Ascending aorta (tissue), 2 donors: ENCODE data around the gene WDR38. TPM values are rescaled to one million over a fixed set of nuclear protein-coding genes. Genes with fewer than 3 reads are reported as not detected.
"Not testable (repeated sequence)": the region's sequence is repeated elsewhere in the genome, so short reads cannot be mapped to it uniquely, and the experiment has no call there.

Experiments used
- DNase-seq, 2 donors: peaks; one replicate each; pipeline ENCODE4 v3.0.0-alpha.2; 2019; ENCODE audit warnings: low spot score in 2 of 2
- H3K27ac ChIP-seq, 2 donors: fragments of 200-600 bp; sonication (generic); one replicate each; pipeline ENCODE4 v1.5.1; 2016 to 2017; ENCODE audit warnings: mild to moderate bottlenecking in 1 of 2
- H3K27me3 ChIP-seq: fragments of 200-600 bp; sonication (generic); one replicate; pipeline ENCODE4 v1.5.1; 2017
- H3K36me3 ChIP-seq, 2 donors: fragments of 200-600 bp; sonication (generic); one replicate each; pipeline ENCODE4 v1.5.1; 2016
- H3K4me1 ChIP-seq, 2 donors: fragments of 200-600 bp; sonication (generic); one replicate each; pipeline ENCODE4 v1.5.1; 2016 to 2017; ENCODE audit warnings: mild to moderate bottlenecking in 1 of 2
- H3K4me3 ChIP-seq, 2 donors: fragments of 200-600 bp; sonication (generic); one replicate each; pipeline ENCODE4 v1.5.1; 2016 to 2017; ENCODE audit warnings: mild to moderate bottlenecking in 1 of 2
- H3K9me3 ChIP-seq, 2 donors: fragments of 200-600 bp; sonication (generic); one replicate each; pipeline ENCODE4 v1.5.1; 2016
- intact Hi-C: fragments of 100-400 bp; cut with DNase I; formaldehyde crosslinking; loops from one replicate; pipeline ENCODE4 v1.15.1; 2023
- total RNA-seq: library from RNA; depleted of rRNA; stranded (reverse); fragments of >200 nt; gene quantifications from one replicate; pipeline ENCODE4 v1.1.0, GENCODE V29; 2016
- TF ChIP-seq, protein P1 (sequence below), 3 experiments: fragments of 200-600 bp in 2 of 3; fragments of 450-650 bp in 1 of 3; sonication (generic) in 2 of 3; IDR thresholded peaks; one replicate each; pipeline ENCODE4 v1.5.1; 2016 to 2019; ENCODE audit warnings: antibody characterized with exemption in 3 of 3, mild to moderate bottlenecking in 1 of 3, moderate library complexity in 1 of 3

WDR38 gene
- total RNA-seq, 1 donor from 2014 or later, result not detected

DNA sequence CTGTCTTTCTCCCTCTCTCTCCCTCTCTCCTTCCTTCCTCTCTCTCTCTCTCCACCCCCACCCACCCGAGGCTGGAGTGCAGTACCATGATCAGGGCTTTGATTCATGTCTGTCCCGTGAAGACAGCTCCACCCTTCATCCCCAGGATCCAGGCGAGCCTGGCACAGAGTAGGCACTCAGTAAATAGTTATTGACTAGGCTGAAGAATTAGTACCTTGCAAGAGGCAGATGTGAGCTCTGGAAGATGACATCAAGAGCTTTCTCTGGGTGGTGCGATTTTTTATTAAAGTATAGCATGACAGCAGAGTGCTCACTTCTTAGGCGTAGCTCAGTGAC lies 24.0 kb upstream of the WDR38 start:
- DNase-seq, result no peak
- no peaks in the 10 kb centered on the region for H3K9me3 ChIP-seq
- no peaks in the 10 kb centered on the region for H3K36me3 ChIP-seq
- intact Hi-C loops, result no loop called here
- H3K27ac ChIP-seq, result no peak overlapping the region
- TF ChIP-seq, protein P1, sequence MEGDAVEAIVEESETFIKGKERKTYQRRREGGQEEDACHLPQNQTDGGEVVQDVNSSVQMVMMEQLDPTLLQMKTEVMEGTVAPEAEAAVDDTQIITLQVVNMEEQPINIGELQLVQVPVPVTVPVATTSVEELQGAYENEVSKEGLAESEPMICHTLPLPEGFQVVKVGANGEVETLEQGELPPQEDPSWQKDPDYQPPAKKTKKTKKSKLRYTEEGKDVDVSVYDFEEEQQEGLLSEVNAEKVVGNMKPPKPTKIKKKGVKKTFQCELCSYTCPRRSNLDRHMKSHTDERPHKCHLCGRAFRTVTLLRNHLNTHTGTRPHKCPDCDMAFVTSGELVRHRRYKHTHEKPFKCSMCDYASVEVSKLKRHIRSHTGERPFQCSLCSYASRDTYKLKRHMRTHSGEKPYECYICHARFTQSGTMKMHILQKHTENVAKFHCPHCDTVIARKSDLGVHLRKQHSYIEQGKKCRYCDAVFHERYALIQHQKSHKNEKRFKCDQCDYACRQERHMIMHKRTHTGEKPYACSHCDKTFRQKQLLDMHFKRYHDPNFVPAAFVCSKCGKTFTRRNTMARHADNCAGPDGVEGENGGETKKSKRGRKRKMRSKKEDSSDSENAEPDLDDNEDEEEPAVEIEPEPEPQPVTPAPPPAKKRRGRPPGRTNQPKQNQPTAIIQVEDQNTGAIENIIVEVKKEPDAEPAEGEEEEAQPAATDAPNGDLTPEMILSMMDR (IDR thresholded peaks at IDR 0.05), result no peak
- no peak overlapping the region for H3K4me3 ChIP-seq
- H3K4me1 ChIP-seq, result peaks cover 0 to 2% of the 10 kb centered on the region in 2 donors
- no peaks in the 10 kb centered on the region for H3K27me3 ChIP-seq

DNA sequence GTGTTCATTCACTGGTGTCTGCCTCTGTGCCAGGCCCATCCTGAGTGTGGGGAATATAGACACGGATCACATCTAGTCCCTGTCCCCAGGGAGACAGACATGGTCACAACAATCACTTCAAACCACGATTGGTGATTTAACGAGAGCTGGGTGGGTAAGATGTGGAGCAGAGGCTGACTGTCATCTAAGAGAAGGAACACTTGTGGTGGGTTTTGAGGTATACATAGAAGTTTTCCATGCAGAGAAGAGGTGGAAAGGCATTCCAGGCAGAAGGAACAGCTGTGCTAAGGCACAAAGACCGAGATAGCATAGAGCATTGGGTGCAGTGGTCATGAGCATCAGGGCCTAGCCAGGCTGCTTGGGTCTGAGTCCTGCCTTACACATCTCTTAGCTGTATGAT lies 22.7 kb upstream of the WDR38 start:
- TF ChIP-seq, protein P1 (IDR thresholded peaks at IDR 0.05), result no peak
- H3K9me3 ChIP-seq, result no peaks in the 10 kb centered on the region
- peaks cover 0 to 2% of the 10 kb centered on the region in 2 donors for H3K4me1 ChIP-seq
- intact Hi-C loops, result no loop called here
- no peaks in the 10 kb centered on the region for H3K36me3 ChIP-seq
- no peak overlapping the region for H3K27ac ChIP-seq
- H3K27me3 ChIP-seq, result no peaks in the 10 kb centered on the region
- H3K4me3 ChIP-seq, result no peak overlapping the region
- DNase-seq, result no peak

DNA sequence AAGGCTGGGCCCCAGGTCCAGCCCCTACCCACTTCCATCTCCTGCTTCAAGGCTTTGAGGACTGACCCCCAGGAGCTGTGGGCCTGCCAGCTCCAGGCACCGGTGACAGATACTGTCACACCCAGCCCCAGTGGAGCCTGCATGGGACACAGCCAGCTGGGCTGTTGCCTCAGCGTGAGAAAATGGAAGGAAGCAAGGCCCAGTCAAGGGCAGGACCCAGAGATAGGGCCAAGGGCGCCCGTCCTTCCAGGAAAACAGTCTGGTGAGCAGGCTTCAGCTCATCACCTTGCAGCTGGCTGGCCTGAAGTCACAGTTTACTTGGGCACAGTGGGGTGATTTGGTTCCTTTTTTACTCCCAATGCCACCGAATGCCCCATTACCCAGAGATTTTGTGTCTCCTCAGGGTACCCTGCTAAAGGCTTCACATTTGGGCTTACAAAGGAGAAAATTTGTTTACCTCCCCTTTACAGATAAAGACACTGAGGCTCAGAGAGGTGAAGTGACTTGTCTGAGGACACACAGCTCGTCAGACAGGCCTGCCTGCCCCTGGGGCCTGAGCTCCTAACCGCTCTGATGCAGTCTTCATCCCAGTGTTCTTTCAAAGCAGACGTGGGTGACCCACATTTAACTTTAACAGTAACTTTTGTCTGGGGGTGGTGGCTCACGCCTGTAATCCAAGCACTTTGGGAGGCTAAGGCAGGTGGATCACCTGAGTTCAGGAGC lies 21.5 kb upstream of the WDR38 start:
- Histone ChIP-seq H3K36me3 (no peaks in the 10 kb centered on the region), H3K4me3 (no peak overlapping the region), H3K27ac (no peak overlapping the region), H3K27me3 (no peaks in the 10 kb centered on the region), H3K9me3 (no peaks in the 10 kb centered on the region), H3K4me1 (peaks cover 0 to 2% of the 10 kb centered on the region in 2 donors)
- intact Hi-C loops, result no loop called here
- TF ChIP-seq, protein P1 (IDR thresholded peaks at IDR 0.05), result no peak
- DNase-seq, result no peak

DNA sequence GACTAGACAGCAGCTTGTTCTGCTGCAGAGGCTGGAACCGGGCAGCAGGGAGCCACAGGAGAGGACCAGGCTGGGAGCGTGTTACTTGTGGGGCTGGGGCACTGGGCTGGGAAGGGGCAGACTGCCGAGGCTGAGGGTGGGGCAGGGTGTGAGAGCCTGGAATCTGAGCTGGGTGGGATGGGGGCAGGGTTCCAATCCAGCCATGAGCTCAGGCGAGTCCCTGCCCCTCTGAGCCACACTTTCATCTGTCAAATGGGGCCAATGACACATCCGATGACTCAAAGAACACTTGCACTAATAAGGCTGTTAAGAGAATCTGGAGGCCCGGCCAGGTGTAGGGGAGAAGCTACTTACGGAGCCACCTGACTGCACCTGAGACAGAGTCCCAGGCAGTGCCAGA lies 18.7 kb upstream of the WDR38 start:
- Histone ChIP-seq H3K4me1 (peaks cover 0 to 2% of the 10 kb centered on the region in 2 donors), H3K27ac (no peak overlapping the region)

DNA sequence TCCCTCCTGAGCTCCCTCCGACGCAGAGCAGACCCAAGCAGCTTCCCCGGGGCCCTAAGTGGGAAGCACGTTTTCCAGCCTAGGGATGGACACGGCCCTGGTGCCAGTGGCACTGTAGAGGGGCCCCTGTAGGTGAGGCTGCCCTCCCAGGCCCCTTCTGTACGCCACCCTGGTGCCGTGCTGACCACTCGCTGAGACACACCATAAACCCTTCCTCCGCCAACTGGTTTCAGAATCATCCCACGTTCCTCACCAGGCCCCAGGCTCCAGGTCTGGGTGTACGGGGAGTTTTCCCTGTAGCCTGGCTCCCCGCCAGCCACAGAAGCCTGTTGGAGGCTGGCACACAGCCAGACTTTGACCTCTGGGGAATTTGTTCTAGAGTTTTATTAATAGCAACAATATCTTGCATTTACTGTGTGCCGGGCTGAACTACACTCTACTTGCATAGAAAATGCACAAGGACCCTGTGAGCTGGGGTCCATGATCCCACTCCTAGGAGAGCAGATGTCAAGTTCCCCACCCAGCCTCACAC lies 18.2 kb upstream of the WDR38 start:
- Histone ChIP-seq H3K4me1 (peaks cover 0 to 2% of the 10 kb centered on the region in 2 donors), H3K9me3 (no peaks in the 10 kb centered on the region), H3K4me3 (no peak overlapping the region), H3K36me3 (no peaks in the 10 kb centered on the region), H3K27ac (no peak overlapping the region), H3K27me3 (no peaks in the 10 kb centered on the region)
- TF ChIP-seq, protein P1 (IDR thresholded peaks at IDR 0.05), result no peak
- intact Hi-C loops, result loop anchor here (5.0 kb wide), 1 partner anchor 43 kb away; no protein-coding TSS in a partner anchor
- no peak for DNase-seq

More for the DNA sequence above, 18.7 kb upstream of the WDR38 start:
- intact Hi-C loops, result no loop called here
- Histone ChIP-seq H3K36me3 (no peaks in the 10 kb centered on the region), H3K9me3 (no peaks in the 10 kb centered on the region), H3K27me3 (no peaks in the 10 kb centered on the region), H3K4me3 (no peak overlapping the region)
- DNase-seq, result no peak
- TF ChIP-seq, protein P1 (IDR thresholded peaks at IDR 0.05), result no peak

DNA sequence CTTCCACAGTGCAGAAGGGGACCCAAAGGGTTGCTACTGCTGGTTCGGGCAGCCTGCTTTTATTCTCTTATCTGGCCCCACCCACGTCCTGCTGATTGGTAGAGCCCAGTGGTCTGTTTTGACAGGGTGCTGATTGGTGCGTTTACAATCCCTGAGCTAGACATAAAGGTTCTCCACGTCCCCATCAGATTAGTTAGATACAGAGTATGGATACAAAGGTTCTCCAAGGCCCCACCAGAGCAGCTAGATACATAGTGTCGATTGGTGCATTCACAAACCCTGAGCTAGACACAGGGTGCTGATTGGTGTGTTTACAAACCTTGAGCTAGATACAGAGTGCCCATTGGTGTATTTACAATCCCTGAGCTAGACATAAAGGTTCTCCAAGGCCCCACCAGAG lies 15.1 kb upstream of the WDR38 start:
- intact Hi-C loops, result loop anchor here (5.0 kb wide), 1 partner anchor 46 kb away; no protein-coding TSS in a partner anchor

DNA sequence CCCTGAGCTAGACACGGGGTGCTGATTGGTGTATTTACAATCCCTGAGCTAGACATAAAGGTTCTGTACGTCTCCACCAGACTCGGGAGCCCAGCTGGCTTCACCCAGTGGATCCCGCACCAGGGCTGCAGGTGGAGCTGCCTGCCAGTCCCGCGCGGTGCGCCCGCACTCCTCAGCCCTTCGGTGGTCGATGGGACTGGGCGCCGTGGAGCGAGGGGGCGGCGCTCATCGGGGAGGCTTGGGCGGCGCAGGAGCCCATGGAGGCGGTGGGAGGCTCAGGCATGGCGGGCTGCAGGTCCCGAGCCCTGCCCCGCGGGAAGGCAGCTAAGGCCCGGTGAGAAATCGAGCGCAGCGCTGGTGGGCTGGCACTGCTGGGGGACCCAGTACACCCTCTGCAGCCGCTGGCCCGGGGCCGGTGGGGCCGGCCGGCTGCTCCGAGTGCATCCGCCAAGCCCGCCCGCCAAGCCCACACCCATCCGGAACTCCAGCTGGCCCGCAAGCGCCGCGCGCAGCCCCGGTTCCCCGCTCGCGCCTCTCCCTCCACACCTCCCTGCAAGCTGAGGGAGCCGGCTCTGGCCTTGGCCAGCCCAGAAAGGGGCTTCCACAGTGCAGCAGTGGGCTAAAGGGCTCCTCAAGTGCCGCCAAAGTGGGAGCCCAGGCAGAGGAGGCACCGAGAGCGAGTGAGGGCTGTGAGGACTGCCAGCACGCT lies 14.5 kb upstream of the WDR38 start:
- DNase-seq, H3K27ac ChIP-seq, H3K27me3 ChIP-seq, H3K9me3 ChIP-seq, H3K36me3 ChIP-seq, H3K4me1 ChIP-seq, H3K4me3 ChIP-seq: not testable (repeated sequence)
- intact Hi-C loops, result loop anchor here (5.0 kb wide), 1 partner anchor 46 kb away; no protein-coding TSS in a partner anchor

More for the DNA sequence above, 15.1 kb upstream of the WDR38 start:
- H3K4me1 ChIP-seq, H3K4me3 ChIP-seq, H3K27me3 ChIP-seq, H3K27ac ChIP-seq, H3K9me3 ChIP-seq, DNase-seq, H3K36me3 ChIP-seq: not testable (repeated sequence)
